H9 (cell line): ENCODE data around the gene USP12. TPM values are rescaled to one million over a fixed set of nuclear protein-coding genes. Genes with fewer than 3 reads are reported as not detected.

Experiments used
- DNase-seq: peaks from one replicate; pipeline ENCODE4 v3.0.0-alpha.2; 2017
- H2AFZ ChIP-seq: one replicate; pipeline ENCODE4 v1.6.1; 2013; ENCODE audit warnings: mild to moderate bottlenecking, low read length, control low read depth, moderate library complexity
- H2AK5ac ChIP-seq: 2 replicates; pipeline ENCODE4 v1.6.1; 2013; ENCODE audit warnings: low read length, control low read depth, mixed read lengths; ENCODE audit not compliant: insufficient read length
- H2BK120ac ChIP-seq: one replicate; pipeline ENCODE4 v1.6.1; 2013; ENCODE audit warnings: low read depth, mild to moderate bottlenecking, low read length, control low read depth, inconsistent platforms; ENCODE audit not compliant: poor library complexity, severe bottlenecking
- H2BK12ac ChIP-seq: 2 replicates; pipeline ENCODE4 v1.6.1; 2013; ENCODE audit warnings: low read length, control low read depth, mixed read lengths, low read depth; ENCODE audit not compliant: insufficient read length
- H2BK15ac ChIP-seq: 2 replicates; pipeline ENCODE4 v1.6.1; 2013; ENCODE audit warnings: low read depth, low read length, control low read depth
- H2BK20ac ChIP-seq: one replicate; pipeline ENCODE4 v1.6.1; 2013; ENCODE audit warnings: low read depth, mild to moderate bottlenecking, low read length, control low read depth, inconsistent platforms; ENCODE audit not compliant: poor library complexity, severe bottlenecking
- H2BK5ac ChIP-seq: 2 replicates; pipeline ENCODE4 v1.6.1; 2013; ENCODE audit warnings: low read length, control low read depth, mixed read lengths; ENCODE audit not compliant: insufficient read length
- H3K14ac ChIP-seq: 2 replicates; pipeline ENCODE4 v1.6.1; 2013; ENCODE audit warnings: low read length, control low read depth; ENCODE audit not compliant: insufficient read depth
- H3K18ac ChIP-seq: 2 replicates; pipeline ENCODE4 v1.6.1; 2013; ENCODE audit warnings: low read depth, mild to moderate bottlenecking, mixed read lengths, low read length, control low read depth; ENCODE audit not compliant: insufficient read length
- H3K23ac ChIP-seq: 2 replicates; pipeline ENCODE4 v1.6.1; 2013; ENCODE audit warnings: low read length, control low read depth, mixed read lengths, low read depth; ENCODE audit not compliant: insufficient read length
- H3K23me2 ChIP-seq: 2 replicates; pipeline ENCODE4 v1.6.1; 2013; ENCODE audit warnings: low read depth, mild to moderate bottlenecking, mixed read lengths, low read length, control low read depth; ENCODE audit not compliant: insufficient read length, poor library complexity, severe bottlenecking
- H3K27ac ChIP-seq: 2 replicates; pipeline ENCODE4 v1.5.1; 2013; ENCODE audit warnings: low read length, control low read depth, mixed read lengths, low read depth; ENCODE audit not compliant: insufficient read length
- H3K27me3 ChIP-seq: 2 replicates; pipeline ENCODE4 v1.6.1; 2013; ENCODE audit warnings: low read length, control low read depth, inconsistent platforms; ENCODE audit not compliant: insufficient read depth
- H3K4ac ChIP-seq: 2 replicates; pipeline ENCODE4 v1.6.1; 2013; ENCODE audit warnings: low read depth, mild to moderate bottlenecking, control low read depth, inconsistent platforms, low read length, moderate library complexity
- H3K4me1 ChIP-seq: 2 replicates; pipeline ENCODE4 v1.6.1; 2013; ENCODE audit warnings: low read length, control low read depth, inconsistent platforms; ENCODE audit not compliant: insufficient read depth
- H3K4me2 ChIP-seq: 2 replicates; pipeline ENCODE4 v1.6.1; 2013; ENCODE audit warnings: low read length, control low read depth, mixed read lengths; ENCODE audit not compliant: insufficient read length, insufficient read depth
- H3K56ac ChIP-seq: 2 replicates; pipeline ENCODE4 v1.6.1; 2013; ENCODE audit warnings: low read depth, mild to moderate bottlenecking, mixed read lengths, low read length, control low read depth; ENCODE audit not compliant: insufficient read length
- H3K79me1 ChIP-seq: 2 replicates; pipeline ENCODE4 v1.6.1; 2013; ENCODE audit warnings: low read depth, mild to moderate bottlenecking, moderate library complexity, low read length, control low read depth, inconsistent platforms; ENCODE audit not compliant: insufficient read depth, poor library complexity, severe bottlenecking
- H3K79me2 ChIP-seq: 2 replicates; pipeline ENCODE4 v1.6.1; 2013; ENCODE audit warnings: low read length, control low read depth, inconsistent platforms; ENCODE audit not compliant: insufficient read depth
- H3K9ac ChIP-seq: 2 replicates; pipeline ENCODE4 v1.6.1; 2013; ENCODE audit warnings: low read length, control low read depth, mixed read lengths; ENCODE audit not compliant: insufficient read length; ENCODE audit errors: extremely low read depth
- H3K9me3 ChIP-seq: one replicate; pipeline ENCODE4 v1.6.1; 2013; ENCODE audit warnings: low read depth, low read length, inconsistent platforms; ENCODE audit not compliant: control insufficient read depth
- H3T11ph ChIP-seq: one replicate; pipeline ENCODE4 v1.6.1; 2013; ENCODE audit warnings: mild to moderate bottlenecking, low read length, control low read depth, inconsistent platforms
- H4K20me1 ChIP-seq: one replicate; pipeline ENCODE4 v1.6.1; 2013; ENCODE audit not compliant: control insufficient read depth, insufficient read length, insufficient read depth
- H4K5ac ChIP-seq: 2 replicates; pipeline ENCODE4 v1.6.1; 2013; ENCODE audit warnings: low read depth, mild to moderate bottlenecking, mixed read lengths, low read length, control low read depth; ENCODE audit not compliant: insufficient read length
- H4K8ac ChIP-seq: replicated peaks from 2 replicates; pipeline ENCODE4 v1.6.1; 2013; ENCODE audit warnings: low read length, control low read depth, mixed read lengths, low read depth; ENCODE audit not compliant: insufficient read length
- H4K91ac ChIP-seq: 2 replicates; pipeline ENCODE4 v1.6.1; 2013; ENCODE audit warnings: low read depth, mild to moderate bottlenecking, moderate library complexity, mixed read lengths, low read length, control low read depth; ENCODE audit not compliant: insufficient read length
- H3K27ac Mint-ChIP-seq, 3 experiments: 2 replicates in 2 of 3; 3 replicates in 1 of 3; pipeline ENCODE4 v1.8.0; 2020 to 2021; ENCODE audit warnings: mixed read lengths in 3 of 3, mild to moderate bottlenecking in 1 of 3, moderate library complexity in 1 of 3
- H3K27me3 Mint-ChIP-seq: 2 replicates; pipeline ENCODE4 v1.8.0; 2021; ENCODE audit warnings: low read depth, mild to moderate bottlenecking, moderate library complexity, mixed read lengths
- H3K36me3 Mint-ChIP-seq, 3 experiments: 2 replicates in 2 of 3; 3 replicates in 1 of 3; pipeline ENCODE4 v1.8.0; 2020 to 2021; ENCODE audit warnings: low read depth in 3 of 3, mixed read lengths in 3 of 3; ENCODE audit not compliant: insufficient read depth in 1 of 3
- H3K4me1 Mint-ChIP-seq, 2 experiments: 2 replicates each; pipeline ENCODE4 v1.8.0; 2020; ENCODE audit warnings: mixed read lengths in 2 of 2
- H3K4me3 Mint-ChIP-seq, 2 experiments: 2 replicates in 1 of 2; 3 replicates in 1 of 2; pipeline ENCODE4 v1.8.0; 2020 to 2021; ENCODE audit warnings: mild to moderate bottlenecking in 2 of 2, mixed read lengths in 2 of 2, moderate library complexity in 1 of 2
- H3K9me3 Mint-ChIP-seq, 2 experiments: 2 replicates in 1 of 2; 3 replicates in 1 of 2; pipeline ENCODE4 v1.8.0; 2020; ENCODE audit warnings: mild to moderate bottlenecking in 2 of 2, mixed read lengths in 2 of 2, moderate library complexity in 1 of 2
- WGBS: extraction: QIAGEN DNeasy Blood & Tissue Kit; methylation state at CpG from one replicate; pipeline ENCODE4 v1.1.7; 2013; ENCODE audit warnings: missing lambda C conversion rate, low lambda C conversion rate, mixed read lengths; ENCODE audit not compliant: insufficient read length; ENCODE audit errors: extremely low coverage; 5-methylcytosine and 5-hydroxymethylcytosine counted together
- total RNA-seq: library from RNA; stranded (reverse); gene quantifications from 2 replicates; pipeline ENCODE4 v1.2.1, GENCODE V29; 2021
- TF ChIP-seq, protein P1 (sequence below): fragments of 200-600 bp; sonication (generic); conservative IDR thresholded peaks from 3 replicates; pipeline ENCODE4 v1.8.0; 2021; ENCODE audit warnings: antibody characterized with exemption, mild to moderate bottlenecking

Gene USP12
- total RNA-seq, 1 experiment from 2014 or later, result 24.8 TPM

GRCh38 chr13:27037171-27037570 lies 134.4 kb downstream of the USP12 start:
- H4K91ac ChIP-seq, result no peak overlapping the region
- no peaks in the 10 kb centered on the region for H3K27me3 ChIP-seq
- peaks cover 6% of the 10 kb centered on the region for H3K23me2 ChIP-seq
- no peak overlapping the region for H3K4me2 ChIP-seq
- TF ChIP-seq, protein P1, sequence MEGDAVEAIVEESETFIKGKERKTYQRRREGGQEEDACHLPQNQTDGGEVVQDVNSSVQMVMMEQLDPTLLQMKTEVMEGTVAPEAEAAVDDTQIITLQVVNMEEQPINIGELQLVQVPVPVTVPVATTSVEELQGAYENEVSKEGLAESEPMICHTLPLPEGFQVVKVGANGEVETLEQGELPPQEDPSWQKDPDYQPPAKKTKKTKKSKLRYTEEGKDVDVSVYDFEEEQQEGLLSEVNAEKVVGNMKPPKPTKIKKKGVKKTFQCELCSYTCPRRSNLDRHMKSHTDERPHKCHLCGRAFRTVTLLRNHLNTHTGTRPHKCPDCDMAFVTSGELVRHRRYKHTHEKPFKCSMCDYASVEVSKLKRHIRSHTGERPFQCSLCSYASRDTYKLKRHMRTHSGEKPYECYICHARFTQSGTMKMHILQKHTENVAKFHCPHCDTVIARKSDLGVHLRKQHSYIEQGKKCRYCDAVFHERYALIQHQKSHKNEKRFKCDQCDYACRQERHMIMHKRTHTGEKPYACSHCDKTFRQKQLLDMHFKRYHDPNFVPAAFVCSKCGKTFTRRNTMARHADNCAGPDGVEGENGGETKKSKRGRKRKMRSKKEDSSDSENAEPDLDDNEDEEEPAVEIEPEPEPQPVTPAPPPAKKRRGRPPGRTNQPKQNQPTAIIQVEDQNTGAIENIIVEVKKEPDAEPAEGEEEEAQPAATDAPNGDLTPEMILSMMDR, result no peak
- H2AFZ ChIP-seq, result no peak overlapping the region
- H3K18ac ChIP-seq, result no peak overlapping the region
- no peak overlapping the region for H4K5ac ChIP-seq
- no peaks in the 10 kb centered on the region for H4K20me1 ChIP-seq
- H3K27ac Mint-ChIP-seq, result no peak overlapping the region
- H3K79me2 ChIP-seq, result no peaks in the 10 kb centered on the region
- H2BK5ac ChIP-seq, result no peak overlapping the region
- H2BK120ac ChIP-seq, result no peak overlapping the region
- H3K27me3 Mint-ChIP-seq, result peaks cover 39% of the 10 kb centered on the region
- H2BK15ac ChIP-seq, result no peak overlapping the region
- no peaks in the 10 kb centered on the region for H3K9me3 ChIP-seq
- H3K9me3 Mint-ChIP-seq, result no peaks in the 10 kb centered on the region; a peak in 1 of 5 replicates
- no peak overlapping the region for H2AK5ac ChIP-seq
- H4K8ac ChIP-seq, result no peak overlapping the region
- H3K4me1 Mint-ChIP-seq, result peaks cover 28 to 38% of the 10 kb centered on the region in 2 experiments
- H2BK20ac ChIP-seq, result no peak overlapping the region
- H3T11ph ChIP-seq, result no peak overlapping the region
- H3K36me3 Mint-ChIP-seq, result no peaks in the 10 kb centered on the region
- H2BK12ac ChIP-seq, result no peak overlapping the region
- H3K56ac ChIP-seq, result no peak overlapping the region
- DNase-seq, result no peak
- no peak overlapping the region for H3K9ac ChIP-seq
- WGBS, result no CpG with 5 or more reads among the region's 4 CpGs
- no peak overlapping the region for H3K4ac ChIP-seq
- no peak overlapping the region for H3K14ac ChIP-seq
- H3K4me3 Mint-ChIP-seq, result no peak overlapping the region
- no peaks in the 10 kb centered on the region for H3K79me1 ChIP-seq
- no peaks in the 10 kb centered on the region for H3K4me1 ChIP-seq
- no peak overlapping the region for H3K23ac ChIP-seq
- no peak overlapping the region for H3K27ac ChIP-seq
